H1 (cell line): Measurements from ENCODE around the gene SNRNP70. TPM values are rescaled to one million over a fixed set of nuclear protein-coding genes. Genes with fewer than 3 reads are reported as not detected.
A peak's percentile ranks its signal among the peaks of the same experiment; 100 is the strongest.

Source experiments
- CTCF ChIA-PET: fragments of 300-600 bp; sonication (Branson Sonifier 250); formaldehyde crosslinking; loops from one replicate; lab custom pipeline; 2021; ENCODE audit not compliant: partially characterized antibody; lab: Charles Lee
- POLR2A ChIA-PET: fragments of 300-600 bp; sonication (Branson Sonifier 250); formaldehyde crosslinking; loops from one replicate; lab custom pipeline; 2021; ENCODE audit warnings: inconsistent platforms; ENCODE audit not compliant: partially characterized antibody; lab: Charles Lee
- DNase-seq, 2 experiments: peaks; one replicate each; pipeline versions ENCODE4 v3.0.0 to v3.0.0-alpha.2; 2010 to 2022; ENCODE audit warnings: low spot score in 2 of 2, low read depth in 1 of 2, mixed read lengths in 1 of 2
- FAIRE-seq: peaks from 2 replicates; lab custom pipeline; 2011; peaks lifted over from hg19 to GRCh38; lab: Jason Lieb, UNC
- H2AFZ ChIP-seq: 2 replicates; pipeline ENCODE4 v1.8.1; 2012; ENCODE audit warnings: low read length, inconsistent platforms
- H2AK5ac ChIP-seq: 2 replicates; pipeline ENCODE4 v1.6.1; 2013; ENCODE audit warnings: low read depth, low read length
- H2BK120ac ChIP-seq: replicated peaks from 2 replicates; pipeline ENCODE3; 2013; ENCODE audit warnings: low read depth, low read length, inconsistent platforms
- H2BK12ac ChIP-seq: 2 replicates; pipeline ENCODE4 v1.6.1; 2013; ENCODE audit warnings: low read depth, low read length
- H2BK15ac ChIP-seq: 2 replicates; pipeline ENCODE4 v1.6.1; 2013; ENCODE audit warnings: low read length
- H2BK20ac ChIP-seq: 2 replicates; pipeline ENCODE4 v1.6.1; 2013; ENCODE audit warnings: low read length
- H2BK5ac ChIP-seq: 2 replicates; pipeline ENCODE4 v1.6.1; 2013; ENCODE audit warnings: low read depth, low read length
- H3K14ac ChIP-seq: 2 replicates; pipeline ENCODE4 v1.6.1; 2013; ENCODE audit warnings: inconsistent platforms; ENCODE audit not compliant: insufficient read length
- H3K18ac ChIP-seq: 2 replicates; pipeline ENCODE4 v1.6.1; 2013; ENCODE audit warnings: low read length; ENCODE audit errors: extremely low read depth
- H3K23ac ChIP-seq: 2 replicates; pipeline ENCODE4 v1.6.1; 2013; ENCODE audit warnings: inconsistent platforms; ENCODE audit not compliant: insufficient read length
- H3K23me2 ChIP-seq: 2 replicates; pipeline ENCODE4 v1.6.1; 2013; ENCODE audit warnings: low read depth, low read length
- H3K27ac ChIP-seq: 2 replicates; pipeline ENCODE4 v1.6.1; 2011; ENCODE audit warnings: low read depth, low read length, inconsistent platforms
- H3K27me3 ChIP-seq, 4 experiments: replicated peaks in 1 of 4; 1 replicate in 1 of 4; 2 replicates in 3 of 4; pipeline versions ENCODE4 v1.6.1 to v1.8.1; 2011 to 2013; ENCODE audit warnings: low read length in 3 of 4, mild to moderate bottlenecking in 3 of 4, inconsistent platforms in 2 of 4, mixed read lengths in 2 of 4, moderate library complexity in 1 of 4; ENCODE audit not compliant: control insufficient read depth in 3 of 4, insufficient read depth in 3 of 4; ENCODE audit errors: extremely low read depth in 1 of 4
- H3K36me3 ChIP-seq, 4 experiments: 2 replicates each; pipeline versions ENCODE4 v1.6.1 to v1.8.1; 2011 to 2013; ENCODE audit warnings: mild to moderate bottlenecking in 4 of 4, low read length in 3 of 4, moderate library complexity in 2 of 4, control low read depth in 1 of 4, inconsistent platforms in 1 of 4; ENCODE audit not compliant: insufficient read depth in 4 of 4, control insufficient read depth in 2 of 4
- H3K4ac ChIP-seq: replicated peaks from 2 replicates; pipeline ENCODE3; 2013; ENCODE audit warnings: low read length, low read depth, mixed read lengths, inconsistent platforms; ENCODE audit not compliant: insufficient read length
- H3K4me1 ChIP-seq, 4 experiments: replicated peaks in 1 of 4; 1 replicate in 1 of 4; 2 replicates in 3 of 4; pipeline versions ENCODE4 v1.6.1 to v1.8.1; 2011 to 2013; ENCODE audit warnings: low read length in 3 of 4, inconsistent platforms in 2 of 4, mixed read lengths in 1 of 4; ENCODE audit not compliant: insufficient read depth in 4 of 4, control insufficient read depth in 3 of 4
- H3K4me2 ChIP-seq, 2 experiments: 2 replicates each; pipeline versions ENCODE4 v1.6.1 to v1.8.1; 2011 to 2013; ENCODE audit warnings: low read depth in 2 of 2, low read length in 2 of 2, control low read depth in 1 of 2, inconsistent platforms in 1 of 2, mild to moderate bottlenecking in 1 of 2; ENCODE audit not compliant: insufficient read depth in 1 of 2
- H3K4me3 ChIP-seq, 4 experiments: fragments of 200-600, 300-600 bp in 1 of 4; sonication (generic), shearing (Covaris generic), sonication (Bioruptor Twin) in 1 of 4; 2 replicates each; pipeline versions ENCODE4 v1.5.1 to v1.8.1; 2011 to 2016; ENCODE audit warnings: low read length in 4 of 4, low read depth in 3 of 4, control low read depth in 2 of 4, inconsistent platforms in 2 of 4, mild to moderate bottlenecking in 2 of 4, mixed read lengths in 1 of 4, moderate library complexity in 1 of 4; ENCODE audit not compliant: insufficient read depth in 2 of 4; ENCODE audit errors: extremely low read depth in 1 of 4
- H3K56ac ChIP-seq: replicated peaks from 2 replicates; pipeline ENCODE3; 2013; ENCODE audit warnings: low read depth, mild to moderate bottlenecking, mixed read lengths, low read length, inconsistent platforms; ENCODE audit not compliant: insufficient read length
- H3K79me1 ChIP-seq: 2 replicates; pipeline ENCODE4 v1.6.1; 2013; ENCODE audit warnings: low read depth, low read length, control low read depth
- H3K79me2 ChIP-seq, 2 experiments: 2 replicates each; pipeline versions ENCODE4 v1.6.1 to v1.8.1; 2012 to 2013; ENCODE audit warnings: low read length in 2 of 2, mild to moderate bottlenecking in 2 of 2, inconsistent platforms in 1 of 2; ENCODE audit not compliant: insufficient read depth in 2 of 2, control insufficient read depth in 1 of 2
- H3K9ac ChIP-seq, 4 experiments: replicated peaks in 1 of 4; 1 replicate in 1 of 4; 2 replicates in 3 of 4; pipeline versions ENCODE4 v1.6.1 to v1.8.1; 2011 to 2013; ENCODE audit warnings: low read depth in 3 of 4, low read length in 3 of 4, control low read depth in 2 of 4, mild to moderate bottlenecking in 2 of 4, moderate library complexity in 2 of 4, inconsistent platforms in 1 of 4; ENCODE audit errors: extremely low read depth in 1 of 4
- H3K9me3 ChIP-seq, 2 experiments: 2 replicates each; pipeline versions ENCODE4 v1.6.1 to v1.8.1; 2012 to 2013; ENCODE audit warnings: mild to moderate bottlenecking in 2 of 2, moderate library complexity in 2 of 2, control low read depth in 1 of 2, inconsistent platforms in 1 of 2, low read depth in 1 of 2, low read length in 1 of 2, mixed read lengths in 1 of 2; ENCODE audit not compliant: insufficient read depth in 2 of 2
- H4K20me1 ChIP-seq, 2 experiments: replicated peaks in 1 of 2; 2 replicates each; pipeline versions ENCODE3 to v1.8.1; 2011 to 2013; ENCODE audit warnings: inconsistent platforms in 2 of 2, low read length in 2 of 2, mild to moderate bottlenecking in 1 of 2; ENCODE audit not compliant: insufficient read depth in 2 of 2, control insufficient read depth in 1 of 2
- H4K5ac ChIP-seq: 2 replicates; pipeline ENCODE4 v1.6.1; 2013; ENCODE audit warnings: low read length, low read depth, mixed read lengths, inconsistent platforms; ENCODE audit not compliant: insufficient read length
- H4K8ac ChIP-seq: 2 replicates; pipeline ENCODE4 v1.8.0; 2013; ENCODE audit warnings: mild to moderate bottlenecking, moderate library complexity, low read length, inconsistent platforms; ENCODE audit not compliant: insufficient read depth; ENCODE audit errors: extremely low read depth
- H4K91ac ChIP-seq: replicated peaks from 2 replicates; pipeline ENCODE3; 2013; ENCODE audit warnings: low read length, mixed read lengths, inconsistent platforms; ENCODE audit not compliant: insufficient read length
- ASH2L ChIP-seq: fragments of 200-600, 300-600 bp; sonication (generic); IDR thresholded peaks from one replicate; pipeline ENCODE4 v1.7.1; 2017; ENCODE audit warnings: low read length
- CBX5 ChIP-seq: fragments of 300-800, 300-1000 bp; sonication (generic); IDR thresholded peaks from 2 replicates; pipeline ENCODE4 v1.7.1; 2016; ENCODE audit warnings: antibody characterized with exemption, low read length, low read depth
- CHD1 ChIP-seq: IDR thresholded peaks from 2 replicates; pipeline ENCODE4 v1.6.1; 2012; ENCODE audit warnings: low read depth, low read length, improper control_type of control experiment
- CREB1 ChIP-seq: IDR thresholded peaks from 2 replicates; pipeline ENCODE4 v1.6.1; 2012; ENCODE audit warnings: inconsistent platforms
- EP300 ChIP-seq, 2 experiments: IDR thresholded peaks; 1 replicate in 1 of 2; 2 replicates in 1 of 2; pipeline ENCODE4 v1.6.1; 2011 to 2012; ENCODE audit warnings: low read depth in 2 of 2, low read length in 2 of 2, mild to moderate bottlenecking in 2 of 2, borderline replicate concordance in 1 of 2, inconsistent platforms in 1 of 2, moderate library complexity in 1 of 2
- GTF2F1 ChIP-seq: IDR thresholded peaks from 2 replicates; pipeline ENCODE4 v1.6.1; 2012; ENCODE audit warnings: low read depth, low read length, improper control_type of control experiment, borderline replicate concordance
- JUND ChIP-seq: IDR thresholded peaks from 2 replicates; pipeline ENCODE4 v1.6.1; 2011; ENCODE audit warnings: mild to moderate bottlenecking, improper control_type of control experiment, low read length
- RAD21 ChIP-seq, 2 experiments: IDR thresholded peaks in 1 of 2; conservative IDR thresholded peaks in 1 of 2; 2 replicates each; pipeline ENCODE4 v1.6.1; 2011; ENCODE audit warnings: low read depth in 2 of 2, low read length in 2 of 2, improper control_type of control experiment in 1 of 2, inconsistent platforms in 1 of 2, mild to moderate bottlenecking in 1 of 2, moderate library complexity in 1 of 2
- SIX5 ChIP-seq: IDR thresholded peaks from 2 replicates; pipeline ENCODE4 v1.6.1; 2011; ENCODE audit warnings: mild to moderate bottlenecking, low read depth, low read length
- SP2 ChIP-seq: IDR thresholded peaks from 2 replicates; pipeline ENCODE4 v1.6.1; 2012; ENCODE audit warnings: mild to moderate bottlenecking, low read length, inconsistent platforms
- WGBS, 2 experiments: shearing (Covaris generic) in 1 of 2; methylation state at CpG; one replicate each; pipeline versions ENCODE4 v1.1.6 to v1.1.7; 2013 to 2015; ENCODE audit warnings: low lambda C conversion rate in 2 of 2, mixed read lengths in 2 of 2, inconsistent platforms in 1 of 2, low coverage in 1 of 2, missing lambda C conversion rate in 1 of 2; ENCODE audit not compliant: insufficient replicate concordance in 2 of 2, insufficient coverage in 1 of 2, insufficient read length in 1 of 2; ENCODE audit errors: extremely low coverage in 1 of 2, missing lambda C conversion rate in 1 of 2; 5-methylcytosine and 5-hydroxymethylcytosine counted together
- polyA plus RNA-seq, 7 experiments: library from polyadenylated mRNA; depleted of rRNA in 3 of 7; stranded (reverse) in 5 of 7; unstranded in 2 of 7; fragments of >200 nt in 5 of 7; fragments of 200-250 nt in 2 of 7; gene quantifications; 1 replicate in 5 of 7; 2 replicates in 1 of 7; 4 replicates in 1 of 7; pipeline versions ENCODE4 v1.2.1 to v1.2.3, GENCODE V29; 2011 to 2013; ENCODE audit warnings: missing spikeins in 2 of 7, mixed read lengths in 2 of 7
- total RNA-seq: library from RNA; stranded (reverse); fragmentation: NEBNext Ultra II Directional; extraction: Animal tissue kit (Norgen Biotek cat#: 25700); gene quantifications from 2 replicates; pipeline ENCODE4 v1.2.1, GENCODE V29; 2021

Gene SNRNP70
- total and polyA plus RNA-seq, 2 of the 8 experiments (the other 6 are each of a cell fraction or from before 2014, with no cell fraction given): 231 to 235 TPM

DNA sequence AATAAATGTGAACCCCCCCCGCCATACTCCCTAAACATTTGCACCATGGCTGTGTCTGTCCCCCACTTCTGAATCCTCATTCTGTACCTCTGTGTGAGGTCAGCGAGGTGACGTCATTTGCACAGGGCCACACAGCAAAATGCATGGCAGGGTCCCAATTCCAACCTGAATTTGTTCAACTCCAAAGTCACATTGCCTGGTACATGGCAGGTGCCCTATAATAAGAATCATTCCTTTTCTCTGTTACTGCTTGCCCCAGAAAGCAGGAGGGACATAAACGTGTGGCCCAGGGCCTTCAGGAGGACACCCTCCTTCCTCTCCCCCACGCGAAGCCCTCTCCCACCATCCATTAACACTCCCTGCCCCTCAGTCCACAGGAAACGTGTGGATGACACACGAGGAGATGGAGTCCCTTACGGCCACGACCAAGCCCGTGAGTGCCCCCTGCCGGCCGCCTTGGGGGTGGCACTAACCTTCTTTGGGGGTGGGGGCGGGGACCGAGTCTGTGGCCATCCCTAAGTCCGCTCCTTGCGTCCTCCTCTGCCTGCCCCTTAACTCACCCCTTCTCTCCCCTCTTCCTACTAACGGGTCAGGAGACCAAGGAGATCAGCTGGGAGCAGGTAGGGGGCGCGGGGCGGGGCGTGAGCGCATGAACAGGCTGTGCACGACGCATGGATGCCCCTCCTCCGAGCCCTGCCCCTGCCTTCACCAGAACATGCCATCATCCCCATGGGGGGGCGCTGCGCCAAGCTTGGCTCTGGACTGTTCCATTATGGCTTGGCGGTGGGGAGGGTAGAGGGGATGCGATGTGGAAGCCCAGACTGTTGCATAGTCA is 60.5 kb downstream of the SNRNP70 start:
- peaks cover 0 to 13% (median 8%) of the 10 kb centered on the region in 4 experiments; a peak in 6 of 7 replicates for H3K4me1 ChIP-seq
- no peaks in the 10 kb centered on the region for H3K27me3 ChIP-seq
- no peak overlapping the region for H3K23ac ChIP-seq
- H2BK5ac ChIP-seq: peak overlapping the region; percentile 83; the same call in 1 of the 2 replicates
- H2BK15ac ChIP-seq: peak overlapping the region; percentile 89; the same call in 1 of the 2 replicates
- H3K79me1 ChIP-seq: 0 out of 2 replicates have a peak, but pooled peaks cover 2% of the 10 kb centered on the region
- H3K4ac ChIP-seq: peak overlapping the region; percentile 9
- peak overlapping the region; percentile 90 for H4K91ac ChIP-seq
- H3K9me3 ChIP-seq: no peaks in the 10 kb centered on the region
- H4K8ac ChIP-seq: peak overlapping the region; percentile 72; the same call in 1 of the 2 replicates
- H3K36me3 ChIP-seq: no peaks in the 10 kb centered on the region; a peak in 1 of 8 replicates
- H3K23me2 ChIP-seq: peaks cover 28% of the 10 kb centered on the region
- peak overlapping the region; percentile 73 for H3K56ac ChIP-seq
- no peak overlapping the region for H3K9ac ChIP-seq
- peak overlapping the region; percentile 50; the same call in 1 of the 2 replicates for H2BK12ac ChIP-seq
- H4K5ac ChIP-seq: peak overlapping the region; percentile 86
- peak overlapping the region; percentile 18 to 56 (median 32) for H3K4me3 ChIP-seq
- no peak overlapping the region for H2BK120ac ChIP-seq
- DNase-seq (peak in 1 of 2 experiments; percentile 99), FAIRE-seq (no peak)
- WGBS, 2 experiments: 10% methylated on average over 20 of the region's 30 CpGs; no CpG with 5 or more reads in 1 of the 2 experiments
- no peaks in the 10 kb centered on the region for H3K79me2 ChIP-seq
- peak overlapping the region; percentile 27 to 90 for H3K4me2 ChIP-seq
- H3K18ac ChIP-seq: peak overlapping the region; percentile 88; the same call in 1 of the 2 replicates
- H2BK20ac ChIP-seq: peak overlapping the region; percentile 80; the same call in 1 of the 2 replicates
- H3K14ac ChIP-seq: no peak overlapping the region
- H3K27ac ChIP-seq: no peak overlapping the region; the same call in 1 of the 2 replicates
- H2AFZ ChIP-seq: no peak overlapping the region
- POLR2A ChIA-PET: interaction anchor here (0.8 to 5.6 kb wide), 17 partner anchors 8 to 1355 kb away, joined by 3 to 47 read pairs (median 4); partner anchors contain the start of genes C19orf73, LIN7B and TRPM4
- CTCF ChIA-PET: interaction anchor here (0.6 to 6.4 kb wide), 44 partner anchors 9 to 401 kb away, joined by 3 to 99 read pairs (median 4); partner anchors contain the start of genes HRC, LIN7B and TRPM4
- H4K20me1 ChIP-seq: peaks cover 0 to 6% of the 10 kb centered on the region in 2 experiments
- H2AK5ac ChIP-seq: no peak overlapping the region
- TF ChIP-seq SP2 (no peak), JUND (peak; percentile 93), CREB1 (peak; percentile 54; the same call in 1 of the 2 replicates), SIX5 (no peak), EP300 (IDR thresholded peaks at IDR 0.05; ENCODE audit: borderline replicate concordance in 1 of 2, low read depth in 2 of 2, low read length in 2 of 2) (peak in 1 of 2 experiments; percentile 98; a peak in 2 of 3 replicates), CBX5 (no peak), GTF2F1 (0 out of 2 replicates have a peak, but pooled peaks have one; percentile 32), RAD21 (IDR thresholded peaks at IDR 0.05 in 1 of 2, conservative IDR thresholded peaks at IDR 0.05 in 1 of 2; ENCODE audit: low read depth in 2 of 2, low read length in 2 of 2) (peak; percentile 61 to 70), CHD1 (peak; percentile 87), ASH2L (peak; percentile 63)
